DMS53 (cell line): ENCODE data around the gene UTP11.
A peak's percentile ranks its signal among the peaks of the same experiment; 100 is the strongest.
"Not testable (repeated sequence)": the region's sequence is repeated elsewhere in the genome, so short reads cannot be mapped to it uniquely, and the experiment has no call there.

ENCODE experiments used
- DNase-seq: peaks from one replicate; lab custom pipeline; 2025; lab: John Stamatoyannopoulos, UW

Gene UTP11

DNA sequence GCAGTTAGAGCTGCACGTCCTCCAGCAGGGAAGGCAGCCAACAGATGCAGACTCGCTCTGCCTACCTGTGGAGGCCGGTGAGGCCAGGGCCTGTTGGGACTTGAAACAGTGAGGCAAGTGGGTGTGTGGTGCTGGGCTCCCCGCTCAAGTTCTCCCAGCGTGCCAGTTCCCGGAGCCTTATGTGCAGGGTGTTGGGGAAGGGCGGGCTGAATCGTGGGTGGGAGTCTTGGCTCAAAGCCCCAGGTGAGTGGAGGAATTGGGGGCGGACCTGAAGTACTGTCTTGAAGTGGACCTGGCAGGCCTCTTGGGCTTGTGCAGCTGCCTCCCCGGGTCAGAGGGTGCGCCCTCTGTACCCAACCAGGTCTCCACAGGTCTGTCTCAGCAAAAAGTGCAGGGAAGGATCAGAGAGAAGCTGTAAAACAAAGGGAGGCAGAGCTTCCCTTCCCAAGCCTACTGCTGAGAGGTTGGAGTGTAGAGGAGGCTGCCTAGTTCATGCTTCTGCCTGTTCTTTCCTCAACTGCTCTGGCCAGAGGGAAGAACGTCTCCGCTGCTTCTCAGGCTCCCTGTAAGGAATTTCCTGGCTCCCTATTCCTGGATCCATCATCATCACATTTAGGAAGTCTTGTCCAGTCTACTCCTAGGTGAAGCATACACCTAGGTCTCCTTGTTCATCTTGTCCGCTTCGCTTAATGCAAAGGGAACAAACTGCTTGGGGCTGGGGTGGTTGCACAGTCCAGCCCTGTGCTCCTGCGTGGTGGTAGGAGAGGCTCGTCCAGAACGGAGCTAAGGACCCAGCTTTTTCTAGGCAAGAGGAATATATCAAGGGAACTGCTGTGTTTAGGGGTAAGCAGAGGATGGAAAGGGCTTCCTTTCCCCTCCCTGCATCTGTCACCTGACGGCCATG, 14.9 kb downstream of the UTP11 start:
- DNase-seq: peak; percentile 14

DNA sequence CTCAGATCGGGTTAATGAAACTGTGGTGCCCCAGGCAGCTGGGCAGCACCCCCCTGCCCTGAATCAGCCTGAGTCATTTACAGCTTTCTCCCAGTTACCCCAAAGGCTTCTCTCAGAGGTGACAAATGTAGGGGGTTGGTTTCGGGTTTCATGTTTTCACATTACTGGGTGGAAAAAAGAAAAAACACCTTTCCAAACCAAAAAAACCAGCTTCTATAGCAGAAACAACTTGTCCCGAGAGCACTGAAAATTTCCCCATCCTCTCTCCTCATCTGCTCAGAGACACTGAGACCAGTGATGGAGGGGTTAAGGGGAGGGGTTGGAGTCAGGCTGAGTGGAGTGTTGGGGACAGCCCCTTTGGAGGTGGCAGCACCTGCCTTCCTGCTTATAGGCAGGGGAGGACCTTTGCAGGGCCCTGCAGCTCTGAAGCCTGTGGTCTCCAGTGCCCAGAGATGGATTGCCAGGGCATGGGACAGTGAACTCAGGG, 15.6 kb downstream of the UTP11 start:
- peak; percentile 42 for DNase-seq

DNA sequence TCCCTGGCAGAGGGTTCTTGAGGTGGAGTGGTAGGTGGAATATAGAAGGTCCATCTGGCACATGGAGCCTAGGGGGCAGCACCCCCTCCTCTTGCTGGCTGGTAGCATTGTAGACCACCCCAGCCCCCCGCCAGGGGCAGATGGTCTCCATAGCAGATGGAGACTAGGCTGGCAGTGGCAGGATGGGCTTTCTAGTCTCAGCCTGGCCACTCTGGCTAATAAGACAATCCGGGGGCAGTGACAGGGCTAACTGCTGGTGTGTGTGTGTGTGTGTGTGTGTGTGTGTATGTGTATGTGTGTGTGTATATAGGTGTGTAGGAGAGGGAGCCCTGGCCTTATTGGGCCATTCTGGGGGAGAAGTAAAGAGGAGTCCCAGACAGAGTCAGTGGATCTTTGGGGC, 16.1 kb downstream of the UTP11 start:
- DNase-seq: peak; percentile 36

DNA sequence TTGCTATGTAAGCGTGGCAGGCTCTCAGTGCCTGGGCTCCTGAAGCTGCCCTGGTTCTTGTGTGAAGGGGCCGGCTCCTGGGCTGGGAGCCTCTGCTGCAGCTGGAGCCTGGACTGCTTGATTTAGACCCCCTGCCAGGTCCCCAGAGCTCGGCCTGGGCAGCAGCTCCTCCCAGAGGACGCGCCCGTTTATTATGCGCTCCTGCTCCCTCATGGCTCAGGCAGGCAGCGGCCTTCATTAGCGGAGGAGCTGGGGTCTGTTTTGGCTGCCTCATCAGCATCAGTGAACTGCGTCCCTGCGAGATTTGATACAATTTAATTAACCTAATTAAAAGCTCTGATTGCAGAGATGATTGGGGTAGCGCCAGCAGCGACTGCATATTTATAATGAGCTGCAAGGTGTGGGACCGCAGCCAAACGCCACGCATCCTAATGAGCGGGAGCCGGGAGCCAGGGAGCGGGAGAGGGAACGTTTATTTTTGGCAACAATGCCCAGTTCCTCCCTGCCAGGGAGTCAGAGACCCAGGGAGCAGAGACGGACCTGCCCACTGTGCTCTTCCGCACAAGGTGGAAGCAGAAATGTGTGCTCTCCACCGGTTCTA, 16.6 kb downstream of the UTP11 start:
- no peak for DNase-seq

DNA sequence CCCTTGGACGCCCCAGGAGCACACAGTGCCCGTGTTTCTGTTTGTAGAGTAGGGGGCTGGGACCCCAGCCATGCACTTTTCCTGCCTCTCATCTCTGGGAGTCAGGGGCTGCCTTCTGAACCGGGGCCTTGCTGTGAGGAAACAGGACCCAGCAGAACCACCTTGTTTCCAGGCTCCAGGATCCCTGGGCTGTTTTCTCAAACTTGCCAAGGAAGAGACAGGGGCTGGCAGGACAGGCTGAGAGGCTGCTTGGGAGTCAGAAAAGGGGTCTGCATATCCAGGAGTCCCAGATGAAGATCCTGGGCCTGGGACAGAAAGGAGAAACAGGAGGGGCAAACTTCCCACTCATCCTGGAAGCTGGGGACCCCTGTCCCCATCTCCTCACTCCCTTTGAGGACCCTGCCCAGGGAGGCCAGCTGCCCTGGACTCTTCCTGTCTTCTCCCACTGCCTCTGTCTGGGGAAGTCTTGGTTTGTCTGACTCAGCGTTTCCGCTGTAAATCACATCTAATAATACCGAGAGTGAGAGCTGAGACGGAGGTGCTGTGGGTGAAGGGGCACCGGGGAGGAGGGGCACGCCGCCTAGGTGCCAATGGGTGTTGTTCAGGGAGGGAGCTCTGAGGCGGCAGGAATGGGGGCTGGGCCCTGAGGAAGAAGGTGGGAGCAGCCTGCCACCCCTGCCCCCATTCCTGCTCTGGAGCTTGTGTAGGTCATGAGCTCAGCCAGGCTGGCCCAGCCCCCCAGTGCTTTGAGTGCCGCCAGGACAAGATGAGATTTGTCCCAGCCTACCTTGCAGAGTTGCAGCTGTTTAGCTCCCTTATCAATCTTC, 17.4 kb downstream of the UTP11 start:
- peak; percentile 14 for DNase-seq

DNA sequence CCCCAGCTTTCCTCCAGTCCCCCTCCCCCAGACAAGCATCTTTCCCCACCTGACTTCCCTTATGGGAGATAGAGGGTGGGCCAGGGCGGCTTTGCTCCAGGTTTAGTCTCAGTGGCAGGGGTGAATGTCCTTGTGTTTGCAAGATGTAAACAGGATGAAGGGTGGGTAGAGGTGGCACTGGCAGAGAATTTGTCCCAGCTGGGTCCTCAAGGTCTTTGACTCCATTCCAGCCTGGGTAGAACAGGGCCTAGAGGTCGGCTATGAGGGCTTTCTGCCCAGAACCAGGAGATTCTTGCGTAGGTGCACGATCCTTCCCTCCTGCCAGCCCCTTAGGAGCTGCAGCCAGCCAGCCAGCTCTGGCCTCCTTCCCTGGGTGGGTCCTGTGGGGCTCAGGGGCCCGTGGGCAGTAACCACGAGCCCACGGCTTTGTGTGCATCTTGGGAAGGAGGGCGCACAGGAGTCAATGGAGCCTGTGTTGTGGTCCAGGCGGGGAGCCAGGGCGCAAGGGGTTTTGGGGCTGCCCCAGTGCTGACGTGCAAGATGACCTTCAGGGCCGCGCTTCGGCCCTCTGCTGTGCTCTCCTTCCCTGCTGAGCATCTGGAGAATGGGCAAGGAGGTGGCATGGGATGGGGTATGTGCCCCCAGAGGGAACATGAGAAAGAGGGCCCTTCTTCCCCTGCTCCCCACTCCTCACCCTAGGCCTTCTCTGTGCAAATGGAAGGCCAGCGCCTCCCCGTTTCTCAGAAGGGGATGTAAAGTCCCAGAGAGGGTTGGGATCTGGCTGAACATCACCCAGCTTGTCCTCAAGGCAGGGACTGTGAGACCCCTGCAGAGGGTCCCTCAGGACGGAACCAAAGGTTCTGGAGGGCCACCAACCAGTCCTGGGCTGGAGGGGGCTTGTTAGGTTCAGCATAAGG, 18.3 kb downstream of the UTP11 start:
- no peak for DNase-seq

DNA sequence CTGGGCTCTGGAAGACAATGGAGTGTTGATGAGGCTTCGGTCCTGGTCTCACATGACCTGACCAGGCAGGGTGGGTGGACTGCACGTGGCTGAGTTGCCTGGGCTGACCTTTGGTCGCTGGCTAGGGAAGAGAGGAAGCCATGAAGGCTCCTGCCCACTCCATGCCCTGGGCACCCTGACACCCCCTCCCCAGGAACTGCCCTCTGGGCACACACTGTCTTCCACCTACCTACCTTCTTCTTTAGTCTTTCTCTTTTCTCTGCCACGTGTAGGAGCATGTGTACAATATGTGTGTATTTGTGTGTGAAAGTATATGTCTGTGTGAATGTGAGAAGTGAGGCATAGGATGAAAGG, 19.0 kb downstream of the UTP11 start:
- no peak for DNase-seq

DNA sequence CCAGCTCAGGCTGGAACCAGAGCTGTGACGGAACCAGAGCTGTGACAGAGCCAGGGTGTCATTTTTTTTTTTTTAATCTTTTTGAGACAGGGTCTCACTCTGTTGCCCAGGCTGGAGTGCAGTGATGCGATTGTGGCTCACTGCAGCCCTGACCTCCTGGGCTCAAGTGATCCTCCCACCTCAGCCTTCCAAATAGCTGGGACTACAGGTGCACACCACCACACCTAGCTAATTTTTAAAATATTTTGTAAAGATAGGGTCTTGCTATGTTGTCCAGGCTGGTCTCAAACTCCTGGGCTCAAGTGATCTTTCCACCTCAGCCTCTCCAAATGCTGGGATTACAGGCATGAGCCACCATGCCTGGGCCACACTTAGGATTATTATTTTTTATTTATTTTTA, 20.5 kb downstream of the UTP11 start:
- not testable (repeated sequence) for DNase-seq

DNA sequence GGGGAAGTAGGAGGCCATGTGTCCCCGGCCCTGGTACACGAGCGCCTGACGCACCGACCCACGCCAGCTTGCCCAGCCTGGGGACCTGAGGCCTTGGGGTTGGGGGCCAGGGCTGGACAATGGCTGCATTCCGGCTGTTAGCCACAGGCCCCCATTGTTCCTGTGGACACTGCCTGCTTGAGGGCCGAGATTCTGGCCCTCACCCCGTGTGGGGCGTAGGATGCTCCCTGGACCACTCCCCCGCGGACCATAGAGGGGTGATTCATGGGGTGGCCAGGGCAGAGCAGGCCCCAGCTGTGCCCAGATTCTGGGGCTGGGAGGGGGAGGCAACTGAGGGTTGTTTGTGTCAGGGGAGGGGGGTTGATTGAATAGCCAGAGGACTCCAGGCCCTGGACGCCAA, 22.3 kb downstream of the UTP11 start:
- DNase-seq: no peak

DNA sequence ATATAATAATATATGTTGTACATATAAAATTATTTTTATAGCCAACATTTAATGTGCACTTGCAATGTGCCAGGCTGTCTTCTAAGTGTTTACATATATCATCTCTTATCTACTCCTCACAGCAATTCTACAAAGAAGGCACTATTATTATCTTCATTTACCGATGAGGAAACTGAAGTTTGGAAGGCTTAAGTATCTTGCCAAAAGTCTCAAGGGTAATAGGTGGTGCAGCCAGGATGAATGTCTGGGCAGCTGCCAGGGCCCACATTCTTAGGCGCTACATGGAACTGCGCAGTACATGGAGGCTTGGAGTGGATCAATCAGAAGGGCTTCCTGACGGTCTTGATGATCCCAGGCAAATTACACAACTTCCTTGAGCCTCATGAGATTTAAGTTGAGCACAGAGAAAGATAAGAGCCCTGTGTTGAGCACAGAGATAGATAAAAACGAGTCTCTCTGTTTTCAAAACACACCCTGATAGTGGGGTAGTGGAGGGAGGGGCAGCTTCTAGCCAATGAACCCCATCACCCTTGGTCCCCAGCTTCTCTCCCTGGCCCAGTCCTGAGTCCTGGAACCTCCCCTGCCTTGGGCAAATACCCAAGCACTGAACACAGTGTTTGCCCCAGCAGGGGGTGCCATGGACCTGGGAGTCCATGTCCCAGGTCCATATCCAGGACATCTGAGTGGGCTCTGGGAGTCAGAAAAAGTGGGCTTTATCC, 24.8 kb downstream of the UTP11 start:
- DNase-seq: peak; percentile 29

DNA sequence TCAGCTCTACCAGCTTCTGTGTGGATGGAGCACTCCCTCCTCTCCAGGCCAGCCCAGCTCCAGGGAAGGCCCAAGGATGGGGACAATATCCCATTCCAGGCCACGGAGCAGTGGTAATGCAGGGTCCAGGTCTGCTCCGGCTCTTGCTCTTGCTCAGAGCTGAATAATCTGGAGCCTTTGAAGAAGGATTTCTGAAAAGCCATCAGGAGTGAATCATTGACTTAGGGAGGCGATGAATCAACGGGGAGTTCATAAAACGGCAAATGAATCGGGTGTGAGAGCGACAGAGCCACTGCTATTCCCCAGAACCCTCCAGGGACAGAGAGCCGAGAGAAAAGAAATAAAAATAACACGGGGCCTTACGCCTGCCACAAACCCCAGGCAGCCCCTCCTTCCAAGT, 26.3 kb downstream of the UTP11 start:
- DNase-seq: no peak

DNA sequence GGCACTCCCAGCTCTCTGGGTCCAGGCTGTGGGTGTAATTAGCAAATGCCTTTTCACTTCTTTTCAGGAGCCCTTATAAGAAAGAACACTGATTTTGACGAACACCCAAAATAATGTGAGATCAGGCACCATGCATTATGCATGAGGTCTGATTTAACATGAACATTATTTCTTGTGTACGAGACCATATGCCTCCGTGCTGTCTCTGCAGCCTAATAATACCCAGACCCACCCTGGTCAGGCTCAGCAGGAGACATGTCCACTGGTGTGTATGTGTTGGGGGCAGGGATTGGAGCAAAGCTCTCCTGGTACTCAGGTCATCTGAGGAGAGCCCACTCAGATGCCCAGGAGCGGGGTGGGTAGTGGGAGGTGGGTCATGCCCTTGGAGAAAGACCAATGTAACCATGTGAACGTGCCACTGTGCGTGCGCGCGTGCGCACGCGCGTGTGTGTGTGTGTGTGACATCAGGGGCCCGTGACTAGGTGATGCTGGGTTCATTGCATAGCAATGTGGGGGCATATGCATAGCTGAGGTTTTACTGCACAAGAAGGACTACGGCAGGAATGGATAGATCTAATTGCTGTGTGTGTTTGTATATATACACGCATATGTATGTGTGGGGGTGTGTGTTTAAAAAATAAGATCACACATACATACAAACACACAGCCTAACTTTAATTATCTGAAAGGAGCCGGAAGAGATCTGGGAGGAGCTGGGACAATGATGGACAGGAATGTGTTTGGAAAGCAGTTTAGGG, 27.0 kb downstream of the UTP11 start:
- DNase-seq: no peak

DNA sequence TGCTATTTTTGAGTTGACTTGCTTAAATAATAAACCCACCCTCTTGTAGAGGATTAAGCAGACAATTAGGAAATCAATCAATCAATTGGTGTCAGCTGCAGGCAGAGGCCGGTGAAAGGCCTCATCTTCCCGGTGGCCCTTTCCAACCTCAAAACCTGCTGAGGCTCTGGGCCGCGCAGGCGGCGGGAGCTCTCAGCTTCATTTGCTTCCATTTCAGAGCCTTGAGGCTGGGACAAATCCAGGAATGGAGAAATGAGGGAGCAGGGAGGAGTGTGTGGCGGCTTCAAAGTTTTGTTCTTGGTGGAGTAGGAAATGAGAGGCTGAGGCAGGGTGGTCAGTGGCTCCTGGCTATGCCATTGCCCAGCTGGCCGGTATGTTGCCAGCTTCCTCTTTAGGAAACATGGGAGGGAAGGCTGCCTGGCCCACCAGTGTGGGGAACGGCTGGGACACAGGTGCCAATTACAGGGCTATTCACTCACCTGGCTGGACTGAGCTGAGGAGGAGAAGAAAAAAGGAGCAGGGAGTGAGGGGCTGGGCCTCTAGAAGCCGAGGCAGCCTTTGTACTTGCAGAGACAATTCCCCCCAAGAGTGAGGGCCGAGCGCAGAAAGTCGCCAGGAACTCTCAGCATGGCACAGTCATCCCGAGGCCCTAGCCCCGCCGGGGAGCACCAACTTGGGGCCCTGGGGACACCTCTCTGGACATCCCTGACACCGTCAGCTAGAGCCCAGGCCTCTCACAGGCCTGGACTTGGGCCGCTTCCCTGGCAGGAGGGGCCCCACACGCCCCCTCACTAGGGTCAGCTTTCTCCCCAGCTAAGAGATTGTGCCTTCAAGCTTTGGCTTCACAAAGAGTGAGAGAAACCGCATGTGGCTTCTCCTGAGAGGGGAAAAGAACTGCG, 29.7 kb downstream of the UTP11 start:
- no peak for DNase-seq

DNA sequence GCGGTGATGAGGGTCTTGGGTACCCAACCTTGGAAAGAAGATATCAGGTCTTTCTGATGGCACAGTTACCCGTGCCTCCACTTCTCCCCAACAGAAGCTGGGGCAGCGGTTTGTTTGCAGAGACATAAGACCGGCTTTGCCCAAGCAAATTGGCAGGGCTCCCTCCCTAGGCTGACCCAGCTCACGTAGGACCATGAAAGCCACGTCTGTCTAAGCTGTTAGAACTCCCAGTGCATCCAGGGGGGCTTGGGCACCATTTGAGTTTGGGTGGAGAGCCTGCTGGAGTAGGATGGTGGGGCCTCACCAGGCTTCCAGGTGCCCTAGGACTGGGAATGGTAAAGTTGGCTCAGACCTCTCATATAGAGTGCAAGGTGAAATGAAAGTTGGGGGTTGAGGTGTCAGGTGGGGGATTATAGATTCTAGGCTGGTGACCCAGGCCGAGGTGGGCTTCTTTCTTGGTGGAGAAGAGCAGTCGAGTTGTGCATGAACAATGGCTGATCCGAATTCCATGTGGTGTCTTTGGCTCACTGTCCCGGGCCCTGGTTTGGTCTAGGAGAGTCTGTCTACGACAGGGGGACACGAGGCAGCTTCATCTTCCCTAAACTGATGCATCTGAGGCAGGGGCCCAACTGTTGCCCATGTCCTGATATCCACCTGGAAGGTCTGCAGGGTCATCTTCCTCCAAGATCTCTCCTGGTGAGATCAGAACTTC, 30.7 kb downstream of the UTP11 start:
- no peak for DNase-seq

DNA sequence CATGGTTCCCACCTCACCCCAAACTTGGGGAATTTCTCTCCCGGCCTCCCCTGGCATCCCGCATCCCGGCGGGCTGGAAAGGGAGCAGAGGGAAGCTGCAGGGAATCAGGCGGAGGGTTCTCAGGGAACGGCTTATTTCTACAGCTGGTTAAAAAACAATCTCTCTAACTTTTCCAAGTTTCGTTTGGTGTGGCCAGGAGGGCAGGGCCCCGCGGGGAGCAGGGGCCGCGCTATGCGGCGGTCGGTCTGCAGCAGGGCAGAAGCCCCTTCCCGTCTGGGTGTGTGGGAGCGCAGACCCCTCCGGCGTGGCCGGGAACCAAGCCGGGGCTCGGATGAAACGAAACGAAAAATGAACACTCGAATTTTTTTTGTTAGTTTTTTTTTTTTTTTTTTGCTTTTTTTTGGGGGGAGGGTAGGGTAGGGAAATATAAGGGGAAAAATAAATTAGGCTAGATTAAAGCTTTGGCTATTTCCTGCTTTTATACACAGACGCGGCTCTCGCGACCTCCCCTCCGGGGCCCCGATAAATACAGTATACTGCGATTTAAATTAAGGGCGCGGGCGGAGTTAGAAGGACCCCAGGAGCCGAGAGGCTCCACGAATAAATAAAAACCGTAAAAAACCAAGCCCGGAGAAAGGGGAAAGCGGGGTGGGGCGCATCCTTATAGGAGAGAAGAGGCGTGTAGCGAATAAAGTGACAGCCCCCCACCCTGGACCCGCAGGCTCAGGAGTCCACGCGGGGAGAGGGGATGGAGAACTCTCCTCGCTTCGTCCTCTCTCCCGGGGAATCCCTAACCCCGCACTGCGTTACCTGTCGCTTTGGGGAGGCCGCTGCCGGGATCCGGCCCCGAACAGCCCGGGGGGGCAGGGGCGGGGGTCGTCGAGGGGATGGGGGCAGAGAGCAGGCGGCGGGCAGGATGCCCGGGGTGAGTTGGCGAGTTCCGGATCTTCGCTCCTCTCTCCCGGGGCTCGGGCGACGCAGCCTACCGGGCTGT, 32.0 kb downstream of the UTP11 start:
- DNase-seq: no peak

DNA sequence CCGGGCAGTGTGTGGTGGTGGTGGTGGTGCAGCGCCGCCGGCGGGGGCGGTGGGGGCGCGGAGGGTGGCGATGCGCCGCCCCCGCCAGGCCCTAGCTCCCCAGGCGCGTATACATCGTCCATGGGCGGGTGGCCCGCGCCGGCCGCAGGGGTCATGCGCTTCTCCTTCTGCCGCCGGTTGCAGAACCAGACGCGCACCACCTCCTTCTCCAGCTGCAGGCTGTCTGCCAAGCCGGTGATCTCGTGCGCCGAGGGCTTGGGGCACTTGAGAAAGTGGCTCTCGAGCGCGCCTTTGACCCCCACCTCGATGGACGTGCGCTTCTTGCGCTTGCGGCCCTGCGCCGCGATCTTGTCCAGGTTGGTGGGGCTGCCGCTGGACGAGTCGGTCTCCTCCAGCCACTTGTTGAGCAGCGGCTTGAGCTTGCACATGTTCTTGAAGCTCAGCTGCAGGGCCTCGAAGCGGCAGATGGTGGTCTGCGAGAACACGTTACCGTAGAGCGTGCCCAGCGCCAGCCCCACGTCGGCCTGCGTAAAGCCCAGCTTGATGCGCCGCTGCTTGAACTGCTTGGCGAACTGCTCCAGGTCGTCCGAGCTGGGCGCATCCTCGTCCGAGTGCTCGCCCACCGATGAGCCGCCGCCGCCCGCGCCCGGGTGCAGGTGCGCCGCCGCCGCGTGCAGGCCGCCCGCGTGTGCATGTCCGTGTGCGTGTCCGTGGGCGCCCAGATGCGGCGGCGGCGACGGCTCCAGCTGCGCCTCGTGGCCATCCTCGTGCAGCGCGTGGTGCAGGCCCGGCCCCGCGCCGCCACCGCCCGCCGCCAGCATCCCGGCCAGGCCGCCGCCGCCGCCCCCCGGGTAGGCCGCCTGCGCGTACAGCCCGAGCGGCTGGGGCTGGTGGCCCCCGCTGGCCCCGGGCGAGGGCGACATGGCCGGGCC, 33.1 kb downstream of the UTP11 start:
- peak; percentile 18 for DNase-seq
